ENCODE data around the gene TMEM161A.
"Not testable (repeated sequence)": the region's sequence is repeated elsewhere in the genome, so short reads cannot be mapped to it uniquely, and the experiment has no call there.

TMEM161A gene

GRCh38 chr19:19138109-19138981 is at the start of gene TMEM161A:
TSS of gene TMEM161A (minus strand) at chr19:19138478. CDS start at chr19:19138428, 50 bp downstream.
- H3K27ac ChIP-seq, result peak within 1 kb of the TSS; percentile 59
- TF ChIP-seq ZFX (IDR thresholded peaks at IDR 0.05; ENCODE audit: borderline replicate concordance), result no peak
- no peak for TF ChIP-seq CTCF (IDR thresholded peaks at IDR 0.05)

GRCh38 chr19:19186742-19187141 is 48.5 kb upstream of the TMEM161A start:
- no peak overlapping the region for H3K27ac ChIP-seq
- no peak for TF ChIP-seq CTCF (IDR thresholded peaks at IDR 0.05)
- no peak for TF ChIP-seq ZFX (IDR thresholded peaks at IDR 0.05; ENCODE audit: borderline replicate concordance)

GRCh38 chr19:19185853-19186740 is 47.8 kb upstream of the TMEM161A start:
- no peak overlapping the region for H3K27ac ChIP-seq
- TF ChIP-seq CTCF (IDR thresholded peaks at IDR 0.05), result peak; percentile 89
- TF ChIP-seq ZFX (IDR thresholded peaks at IDR 0.05; ENCODE audit: borderline replicate concordance), result no peak

- TF ChIP-seq ZFX (IDR thresholded peaks at IDR 0.05; ENCODE audit: borderline replicate concordance), result no peak
- TF ChIP-seq CTCF (IDR thresholded peaks at IDR 0.05), result no peak
- H3K27ac ChIP-seq, result no peak overlapping the region
These were observed 43.3 kb upstream of the TMEM161A start for GRCh38 chr19:19181488-19181998.

GRCh38 chr19:19179548-19180441 is 41.5 kb upstream of the TMEM161A start:
- TF ChIP-seq ZFX (IDR thresholded peaks at IDR 0.05; ENCODE audit: borderline replicate concordance) (no peak), CTCF (IDR thresholded peaks at IDR 0.05) (no peak)
- H3K27ac ChIP-seq, result no peak overlapping the region

GRCh38 chr19:19176950-19177349 is 38.7 kb upstream of the TMEM161A start:
- no peak for TF ChIP-seq CTCF (IDR thresholded peaks at IDR 0.05)
- TF ChIP-seq ZFX (IDR thresholded peaks at IDR 0.05; ENCODE audit: borderline replicate concordance), result no peak
- H3K27ac ChIP-seq, result no peak overlapping the region

DNA sequence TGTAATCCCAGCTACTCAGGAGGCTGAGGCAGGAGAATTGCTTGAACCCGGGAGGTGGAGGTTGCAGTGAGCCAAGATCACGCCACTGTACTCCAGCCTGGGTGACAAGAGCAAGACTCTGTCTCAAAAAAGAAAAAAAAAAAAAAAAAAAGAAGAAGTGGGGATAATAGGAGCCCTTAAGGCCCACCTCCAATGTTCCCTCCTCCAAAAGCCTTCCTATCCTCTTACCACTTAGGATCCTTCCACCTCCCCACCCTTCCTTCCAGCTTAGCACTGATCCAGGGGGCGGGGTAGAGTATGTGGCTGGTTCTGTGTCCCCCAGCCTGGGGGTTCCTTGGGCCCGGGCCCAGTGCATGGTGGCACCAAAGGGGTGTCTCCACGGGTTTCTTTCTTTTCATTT is 35.0 kb upstream of the TMEM161A start:
- H3K27ac ChIP-seq, result not testable (repeated sequence)
